HG03439 (cell line): Measurements from ENCODE around the gene NPC1L1.

Experiments used
- ATAC-seq: cut with Tn5 transposase; IDR thresholded peaks from one replicate; pipeline ENCODE4 v1.9.1; 2021; ENCODE audit warnings: mild to moderate bottlenecking, moderate library complexity; ENCODE audit not compliant: unreplicated experiment

NPC1L1 gene

DNA sequence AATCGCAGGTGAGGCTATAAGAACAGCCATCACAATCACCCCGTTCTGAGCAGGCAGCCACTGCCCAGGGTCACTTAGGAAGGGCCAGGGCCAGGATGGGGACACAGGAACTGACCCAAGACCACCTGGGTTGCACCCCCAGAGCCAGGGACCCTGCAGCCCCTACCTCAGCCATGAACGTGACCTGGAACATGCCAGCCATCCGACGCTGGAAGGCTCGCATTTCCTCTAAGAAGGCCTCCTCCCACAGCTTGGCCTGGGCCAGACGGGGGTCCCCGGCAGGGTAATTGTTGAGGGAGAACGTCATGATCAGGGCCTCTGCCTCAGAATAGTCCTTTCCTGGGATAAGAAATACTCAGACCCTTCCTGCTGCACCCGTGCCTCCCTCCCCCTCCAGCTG is 5.0 kb downstream of the NPC1L1 start:
- ATAC-seq: no peak

DNA sequence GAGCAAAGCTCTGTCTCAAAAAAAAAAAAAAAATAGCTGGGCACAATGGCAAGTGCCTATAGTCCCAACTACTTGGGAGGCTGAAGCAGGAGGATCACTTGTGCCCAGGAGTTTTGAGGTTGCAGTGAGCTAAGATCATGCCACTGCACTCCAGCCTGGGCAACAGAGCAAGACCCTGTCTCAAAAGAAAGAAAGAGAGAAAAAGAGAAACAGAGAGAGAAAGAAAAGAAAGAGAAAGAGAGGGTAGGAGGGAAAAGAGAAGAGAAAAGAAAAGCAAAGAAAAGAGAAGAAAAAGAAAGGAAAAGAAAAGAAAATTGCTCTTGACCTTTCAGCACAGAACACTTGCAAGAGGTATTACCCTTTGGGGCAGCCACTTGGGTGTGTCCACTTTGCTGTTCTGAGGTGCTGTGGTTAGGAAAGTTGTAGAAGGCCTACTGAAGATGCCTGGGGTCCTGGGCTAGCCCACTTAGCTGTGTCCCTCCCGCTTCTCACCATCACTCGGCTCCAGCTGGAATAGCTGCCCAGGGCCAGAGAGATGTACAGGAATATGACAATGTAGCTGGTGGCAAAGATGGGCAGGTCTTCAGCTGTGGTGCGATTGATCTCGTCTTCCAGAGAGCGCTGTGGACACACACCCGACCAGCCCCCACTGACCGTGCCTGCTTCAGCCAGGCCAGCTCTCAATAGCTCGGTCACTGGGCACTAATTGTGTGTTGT is 5.6 kb downstream of the NPC1L1 start:
- ATAC-seq: no peak

DNA sequence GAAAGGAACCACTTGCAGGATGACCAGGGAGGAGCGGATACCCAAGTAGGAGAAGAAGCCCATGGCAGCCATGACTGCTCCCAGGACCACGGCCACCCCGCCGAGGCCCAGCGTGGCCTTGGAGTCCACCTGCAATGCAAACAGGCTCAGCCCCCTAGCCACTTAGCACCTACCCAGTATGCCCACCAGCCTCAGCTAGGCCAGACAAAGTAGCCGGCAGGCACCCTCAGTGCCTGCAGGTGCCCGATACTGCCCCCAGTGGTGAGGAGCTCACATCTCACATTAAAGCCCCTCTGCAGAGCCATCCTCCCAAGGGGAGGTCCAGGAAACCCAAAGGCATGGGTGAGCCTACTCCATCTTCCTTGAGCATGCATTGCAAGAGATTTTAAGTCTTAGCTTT is 6.6 kb downstream of the NPC1L1 start:
- no peak for ATAC-seq

DNA sequence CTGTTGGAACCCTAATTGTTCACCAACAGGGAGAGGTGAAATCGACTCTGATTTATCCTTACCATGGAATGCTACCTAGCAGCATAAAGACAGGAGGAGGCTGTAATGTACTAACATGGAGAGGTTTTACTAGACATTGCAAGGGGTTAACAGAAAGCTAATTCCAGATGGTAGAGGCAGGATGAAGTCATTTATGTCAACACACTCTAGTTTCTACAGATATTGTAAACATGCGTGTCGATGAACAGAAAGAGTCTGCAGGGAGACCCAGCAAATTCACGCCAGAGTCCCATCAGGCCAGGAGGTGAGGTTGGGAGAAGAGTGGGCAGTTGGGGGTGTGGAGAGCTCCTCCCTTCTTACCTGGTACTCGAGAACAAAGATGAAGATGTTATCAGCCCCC is 7.0 kb downstream of the NPC1L1 start:
- no peak for ATAC-seq

DNA sequence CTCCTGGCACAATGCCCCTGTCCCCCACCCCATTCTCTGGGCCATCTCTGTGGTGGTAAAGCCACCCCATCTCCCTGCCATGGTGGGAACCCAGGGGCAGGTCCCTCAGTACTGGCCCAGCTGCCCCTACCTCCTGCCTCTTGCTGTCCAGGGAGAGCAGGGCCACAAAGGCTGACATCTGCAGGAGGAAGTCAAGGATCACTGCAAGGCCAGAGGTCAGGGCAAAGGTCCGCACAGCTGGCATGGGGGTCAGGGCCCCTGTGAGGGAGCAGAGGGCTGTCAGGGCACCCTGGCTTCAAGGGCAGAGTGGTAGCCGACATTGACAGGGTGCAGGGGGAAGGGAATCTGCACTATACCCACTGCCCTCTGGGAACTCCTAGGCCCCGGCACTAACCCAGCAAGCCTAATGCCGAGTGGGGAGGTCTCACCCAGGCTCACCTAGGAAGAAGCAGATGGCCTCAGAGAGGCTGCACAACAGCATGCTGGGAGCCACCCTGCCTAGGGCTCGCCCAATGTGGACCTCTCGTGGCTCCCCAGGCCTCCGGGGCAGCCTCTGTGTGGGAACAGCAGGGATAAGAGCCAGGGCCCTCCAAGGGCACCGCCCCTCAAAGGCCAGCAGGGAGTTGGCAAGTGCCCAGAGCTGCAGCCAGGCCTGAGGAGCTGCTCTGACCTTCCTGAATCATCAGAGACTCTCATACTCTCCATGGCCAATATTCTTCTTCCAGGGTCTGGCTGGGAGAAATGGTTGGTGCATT is 7.7 kb downstream of the NPC1L1 start:
- no peak for ATAC-seq

DNA sequence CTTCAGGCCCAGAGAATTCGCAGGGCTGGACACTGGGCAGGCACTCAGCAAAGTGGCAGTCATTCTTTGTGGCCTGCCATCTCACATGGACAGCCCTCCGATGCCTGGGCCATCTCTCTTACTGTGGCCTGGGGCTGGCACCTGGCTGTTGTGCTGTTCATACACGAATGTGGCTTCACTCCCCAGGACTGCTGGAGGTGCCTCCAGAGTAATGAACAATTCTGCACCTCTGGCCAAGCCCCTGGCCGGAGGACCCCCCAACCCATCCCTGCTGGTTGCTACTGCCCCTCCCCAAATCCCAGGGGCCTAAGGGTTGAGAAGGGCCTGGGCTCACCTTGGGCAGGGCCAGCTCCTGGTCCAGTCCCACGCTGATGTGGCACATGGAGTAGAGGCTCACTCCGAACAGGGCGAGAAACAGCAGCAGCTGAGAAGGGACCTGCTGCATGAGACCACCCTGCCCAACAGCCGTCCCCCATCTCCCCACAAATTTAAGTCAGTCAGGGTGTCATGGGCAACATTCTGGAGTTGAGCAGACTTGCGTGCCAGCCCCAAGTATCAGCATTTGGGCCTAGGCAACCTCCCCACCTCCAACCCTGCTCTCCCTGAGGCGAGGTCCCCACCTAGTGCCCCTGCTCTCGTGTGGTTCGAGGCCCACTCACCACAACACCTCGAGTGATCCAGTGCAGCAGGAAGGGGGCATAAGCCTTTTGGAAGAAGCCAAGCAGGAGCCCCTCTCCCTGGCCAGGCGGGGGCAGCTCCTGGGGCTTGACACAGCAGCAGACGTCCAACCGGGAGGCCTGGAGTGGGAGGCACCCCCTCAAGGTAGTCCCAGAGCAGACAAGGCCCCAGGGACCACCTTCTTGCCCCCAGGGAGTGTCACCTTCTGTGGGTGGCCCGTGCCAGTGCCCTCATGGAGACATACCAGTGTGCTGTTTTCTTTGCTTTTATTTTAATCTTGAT is 9.4 kb downstream of the NPC1L1 start:
- ATAC-seq: no peak

DNA sequence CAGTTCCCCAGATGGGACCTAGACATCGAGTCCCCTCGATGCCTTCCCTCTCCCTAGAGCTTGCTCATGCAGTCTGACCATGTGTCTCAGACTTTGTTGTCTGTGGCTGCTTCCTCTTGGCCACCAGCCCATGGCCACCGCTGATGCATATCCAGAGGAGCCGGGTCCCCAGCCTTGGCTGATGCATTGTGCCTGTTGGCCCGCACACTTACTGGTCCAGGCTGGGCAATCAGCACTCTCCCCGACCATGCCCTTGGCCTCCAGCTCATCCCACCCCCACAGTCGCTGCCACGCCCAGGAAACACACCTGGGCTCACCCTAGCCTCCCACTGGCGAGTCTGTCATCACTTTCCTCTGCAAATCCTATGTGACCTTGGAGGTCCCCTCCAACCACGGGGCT is 10.1 kb downstream of the NPC1L1 start:
- no peak for ATAC-seq

DNA sequence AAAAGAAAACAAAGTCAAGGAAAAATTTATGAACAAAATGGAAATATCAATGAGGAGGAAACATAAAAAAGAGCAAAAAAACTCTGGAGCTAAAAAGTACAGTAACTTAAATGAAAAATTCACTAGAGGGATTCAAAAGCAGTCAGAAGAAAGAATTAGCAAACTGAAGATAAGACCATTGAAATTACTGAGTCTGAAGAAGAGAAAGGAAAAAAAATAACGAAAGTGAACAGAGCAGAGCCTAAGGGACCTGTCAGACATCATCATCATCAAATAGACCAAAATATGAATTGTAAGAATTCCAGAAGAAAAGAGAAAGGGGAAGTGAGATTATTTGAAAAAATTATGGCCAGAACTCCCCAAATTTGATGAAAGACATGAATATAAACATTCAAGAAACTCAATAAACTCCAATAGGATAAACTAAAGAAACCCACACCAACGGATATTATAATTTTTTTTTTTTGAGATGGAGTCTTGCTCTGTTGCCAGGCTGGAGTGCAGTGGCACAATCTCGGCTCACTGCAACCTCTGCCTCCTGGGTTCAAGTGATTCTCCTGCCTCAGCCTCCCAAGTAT is 16.2 kb downstream of the NPC1L1 start:
- no peak for ATAC-seq

DNA sequence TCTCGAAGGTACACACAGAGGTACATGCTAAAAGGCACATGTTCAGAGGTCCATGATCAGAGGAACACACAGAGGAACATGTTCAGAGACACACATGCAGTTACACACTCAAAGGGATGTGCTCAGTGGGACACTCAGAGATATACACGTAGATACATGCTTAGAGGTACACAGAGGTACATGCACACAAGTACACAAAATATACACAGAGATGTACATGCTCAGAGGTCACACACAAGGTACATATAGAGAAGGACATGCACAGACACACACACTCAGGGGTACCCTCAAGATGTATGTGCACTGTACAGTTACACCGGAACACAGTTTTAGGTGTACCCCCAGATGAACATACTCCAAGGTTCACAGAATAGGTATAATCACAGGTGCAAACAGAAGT is 18.8 kb downstream of the NPC1L1 start:
- no peak for ATAC-seq

DNA sequence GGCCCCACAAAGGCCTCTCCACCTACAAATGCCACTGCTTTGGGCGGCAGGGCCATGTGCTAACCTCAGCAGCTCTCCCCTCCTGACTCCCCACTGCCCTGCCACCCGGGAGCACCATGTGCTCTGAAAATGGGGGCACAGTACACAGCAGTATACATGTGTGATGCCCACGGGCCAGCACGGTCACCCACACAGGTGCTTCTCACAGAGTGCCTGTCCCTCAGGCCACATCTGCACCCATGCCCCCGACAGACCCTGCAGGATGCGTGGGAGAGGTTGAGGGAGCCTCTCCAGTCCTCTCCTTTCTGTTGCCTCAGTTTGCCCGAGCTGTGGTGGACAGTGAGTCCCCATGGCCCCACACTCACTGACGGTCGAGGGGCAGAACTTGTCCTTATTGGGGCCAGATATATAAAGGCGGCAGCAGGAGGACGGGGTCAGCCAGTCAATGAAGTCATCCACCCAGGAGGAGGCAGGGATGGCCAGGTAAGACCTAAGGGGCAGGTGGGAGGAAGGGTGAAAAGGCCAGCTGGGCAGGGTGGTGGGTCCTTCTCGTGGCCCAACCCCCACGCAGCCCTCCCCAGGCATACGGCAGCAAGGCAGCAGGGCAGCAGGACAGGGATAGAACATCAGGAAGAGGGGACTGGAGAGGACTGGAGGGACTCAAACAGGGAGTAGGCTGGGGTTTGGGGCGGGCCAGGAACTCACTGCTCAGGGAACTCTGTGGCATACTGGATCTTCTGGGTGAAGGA is 19.6 kb downstream of the NPC1L1 start:
- no peak for ATAC-seq

DNA sequence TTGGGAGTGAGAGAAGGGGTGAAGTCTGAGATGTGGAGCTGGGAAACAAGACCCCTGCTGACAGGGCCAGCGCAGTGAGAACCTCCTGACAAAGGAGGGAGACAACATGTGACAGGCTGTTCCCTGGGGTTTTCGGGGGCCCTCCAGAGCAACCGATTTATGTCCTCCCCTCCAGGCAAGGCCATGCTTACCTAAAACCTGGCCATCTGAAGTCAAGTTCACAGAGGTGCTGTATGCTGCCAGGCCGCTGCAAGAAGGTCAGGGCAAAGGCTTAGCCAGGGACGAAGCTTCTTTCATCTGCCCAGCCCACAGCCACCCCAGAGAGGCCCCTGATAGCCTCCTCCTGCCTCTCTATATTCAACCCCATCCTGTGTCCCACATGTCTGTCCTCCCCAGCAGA is 20.6 kb downstream of the NPC1L1 start:
- ATAC-seq: no peak

DNA sequence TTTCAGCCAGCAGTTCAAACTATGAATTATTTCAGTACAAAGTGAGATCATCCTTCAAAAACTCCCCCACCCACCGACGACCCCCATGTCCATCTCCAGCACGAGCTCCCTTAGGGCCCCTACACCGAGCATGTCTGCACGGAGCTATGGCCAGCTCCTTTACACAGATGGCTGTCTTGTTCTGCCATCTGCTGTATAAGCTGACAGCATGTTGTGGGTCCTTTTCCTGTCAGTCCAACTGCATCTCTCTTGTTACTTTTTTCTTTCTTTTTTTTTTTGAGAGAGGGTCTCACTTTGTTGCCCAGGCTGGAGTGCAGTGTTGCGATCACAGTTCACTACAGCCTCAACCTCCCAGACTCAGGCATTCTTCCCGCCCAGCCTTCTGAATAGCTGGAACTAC is 21.6 kb downstream of the NPC1L1 start:
- ATAC-seq: no peak

DNA sequence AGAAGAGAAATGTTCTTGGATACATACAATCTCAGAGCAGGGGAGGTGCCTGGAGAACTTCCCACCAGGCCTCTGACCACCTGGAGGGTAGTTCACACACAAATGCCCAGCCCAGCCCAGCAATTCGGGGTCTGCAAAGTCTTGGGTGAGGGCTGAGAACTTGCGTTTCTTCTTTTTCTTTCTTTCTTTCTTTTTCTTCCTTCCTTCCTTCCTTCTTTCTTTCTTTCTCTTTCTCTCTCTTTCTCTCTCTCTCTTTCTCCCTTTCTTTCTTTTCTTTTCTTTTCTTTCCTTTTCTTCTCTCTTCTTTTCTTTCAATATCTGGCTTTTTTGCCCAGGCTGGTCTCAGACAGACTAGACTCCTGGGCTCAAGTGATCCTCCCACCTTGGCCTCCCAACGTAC is 22.4 kb downstream of the NPC1L1 start:
- no peak for ATAC-seq

DNA sequence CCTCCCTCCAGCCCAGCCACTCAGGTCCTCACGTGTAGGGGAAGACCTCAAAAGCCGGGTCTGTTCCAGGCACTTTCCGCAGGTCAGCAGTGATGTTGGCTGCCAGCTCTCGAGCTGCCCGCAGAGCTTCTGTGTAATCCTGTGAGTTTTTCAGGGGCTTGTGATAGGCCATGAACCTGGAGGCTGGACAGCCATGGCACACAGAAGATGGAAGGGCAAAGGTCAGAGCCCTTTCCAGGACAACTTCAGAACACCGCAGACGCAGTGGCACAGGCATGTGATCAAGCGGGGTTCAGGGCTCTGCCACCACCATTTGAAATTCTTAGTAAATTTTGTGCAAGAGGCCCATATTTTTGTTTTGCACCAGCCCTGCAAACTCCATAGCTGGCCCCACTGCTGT is 24.0 kb downstream of the NPC1L1 start:
- no peak for ATAC-seq

DNA sequence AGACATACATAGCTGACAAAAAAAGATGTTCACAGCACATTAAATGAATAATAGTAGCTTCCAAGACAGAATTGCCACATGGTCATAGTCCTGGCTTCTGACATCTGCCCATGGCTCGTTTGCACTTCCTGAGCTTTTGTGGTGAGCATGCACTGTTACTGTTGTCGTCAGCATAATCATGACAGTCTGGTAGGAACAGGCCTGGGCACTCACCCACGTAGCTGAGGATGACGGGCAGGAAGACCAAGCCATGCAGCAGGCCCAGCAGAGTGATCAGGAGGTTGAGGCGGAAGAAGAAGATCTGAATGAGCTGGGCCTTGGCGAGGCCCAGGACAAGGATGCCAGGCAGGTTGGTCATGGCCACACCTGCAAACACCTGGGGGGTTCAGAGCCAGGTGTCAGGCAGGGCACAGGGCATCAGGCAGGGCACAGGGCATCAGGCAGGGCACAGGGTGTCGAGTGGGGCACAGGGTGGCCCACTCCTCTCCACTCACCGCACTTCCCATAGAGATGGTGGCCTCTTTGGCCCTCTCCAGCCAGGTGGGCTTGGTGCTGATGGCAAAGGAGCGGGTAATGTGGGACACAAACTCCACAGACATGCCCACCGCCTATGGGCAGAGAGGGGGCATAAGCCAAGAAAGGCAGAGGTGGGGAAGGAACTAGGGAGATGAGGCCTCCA is 25.4 kb downstream of the NPC1L1 start:
- ATAC-seq: no peak

DNA sequence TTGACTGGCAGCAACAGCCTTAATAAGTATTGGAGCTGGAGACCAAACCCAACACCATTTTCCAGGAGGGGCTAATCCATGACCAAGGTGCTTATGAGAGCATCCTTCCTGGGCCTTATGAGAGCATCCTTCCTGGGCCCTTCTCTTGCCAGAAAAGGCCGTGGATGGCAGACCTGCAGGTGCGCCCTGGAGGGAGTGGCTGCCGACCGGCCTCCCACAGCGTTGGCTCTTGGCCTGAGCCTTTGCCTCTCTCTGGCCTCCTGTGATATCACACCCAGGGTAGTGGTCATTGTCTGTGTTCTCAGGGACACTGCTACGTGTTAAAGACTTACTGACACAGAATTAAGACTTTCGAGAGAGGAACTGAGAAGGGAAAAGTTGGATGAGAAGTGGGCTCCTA is 28.4 kb downstream of the NPC1L1 start:
- no peak for ATAC-seq

DNA sequence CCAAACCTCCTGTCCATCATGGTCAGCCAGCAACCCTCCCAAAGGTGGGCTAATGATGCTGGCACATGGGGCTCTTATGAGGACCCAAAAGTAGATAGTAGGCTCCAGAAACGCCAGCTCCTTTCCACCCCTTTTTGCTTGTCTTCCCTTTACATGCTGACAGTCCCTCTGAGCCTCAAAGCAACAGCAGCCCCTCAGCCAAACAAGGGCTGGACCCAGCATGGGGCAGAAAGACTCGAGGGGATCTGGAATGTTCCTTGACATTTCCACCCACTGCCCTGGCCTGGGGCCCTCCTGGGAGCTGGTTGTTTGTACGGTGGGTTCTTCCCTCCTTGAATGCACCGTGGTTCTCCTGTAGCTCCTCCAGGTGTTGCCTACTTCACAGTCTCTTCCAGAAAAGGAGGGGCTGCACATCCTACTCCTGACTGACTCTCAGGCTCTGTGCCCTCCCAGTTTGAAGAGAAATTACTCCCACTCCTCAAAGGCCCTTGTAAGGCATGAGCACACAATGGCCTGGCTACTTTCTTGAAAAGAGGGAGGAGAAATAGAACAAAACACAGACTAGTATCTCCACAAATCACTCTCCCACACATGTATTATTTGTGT is 29.2 kb downstream of the NPC1L1 start:
- ATAC-seq: no peak

DNA sequence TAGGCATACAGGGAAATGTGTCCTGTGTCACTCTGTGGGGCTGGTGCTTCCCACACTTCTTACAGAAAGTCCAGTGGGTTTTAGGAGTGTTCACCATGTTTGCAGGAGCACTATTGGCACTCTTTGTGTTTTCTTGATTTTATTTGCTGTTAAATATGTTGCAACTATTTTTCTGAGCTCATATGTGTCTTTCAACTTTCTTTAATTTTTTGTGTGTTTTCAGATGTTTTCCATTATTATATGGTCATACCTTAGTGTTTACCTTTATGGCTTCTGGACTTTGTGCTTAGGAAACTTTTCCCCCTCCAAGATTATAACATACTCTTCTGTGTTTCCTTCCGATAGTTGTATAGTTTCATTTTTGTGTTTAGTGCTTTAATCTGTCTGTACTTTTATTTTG is 29.9 kb downstream of the NPC1L1 start:
- ATAC-seq: no peak

DNA sequence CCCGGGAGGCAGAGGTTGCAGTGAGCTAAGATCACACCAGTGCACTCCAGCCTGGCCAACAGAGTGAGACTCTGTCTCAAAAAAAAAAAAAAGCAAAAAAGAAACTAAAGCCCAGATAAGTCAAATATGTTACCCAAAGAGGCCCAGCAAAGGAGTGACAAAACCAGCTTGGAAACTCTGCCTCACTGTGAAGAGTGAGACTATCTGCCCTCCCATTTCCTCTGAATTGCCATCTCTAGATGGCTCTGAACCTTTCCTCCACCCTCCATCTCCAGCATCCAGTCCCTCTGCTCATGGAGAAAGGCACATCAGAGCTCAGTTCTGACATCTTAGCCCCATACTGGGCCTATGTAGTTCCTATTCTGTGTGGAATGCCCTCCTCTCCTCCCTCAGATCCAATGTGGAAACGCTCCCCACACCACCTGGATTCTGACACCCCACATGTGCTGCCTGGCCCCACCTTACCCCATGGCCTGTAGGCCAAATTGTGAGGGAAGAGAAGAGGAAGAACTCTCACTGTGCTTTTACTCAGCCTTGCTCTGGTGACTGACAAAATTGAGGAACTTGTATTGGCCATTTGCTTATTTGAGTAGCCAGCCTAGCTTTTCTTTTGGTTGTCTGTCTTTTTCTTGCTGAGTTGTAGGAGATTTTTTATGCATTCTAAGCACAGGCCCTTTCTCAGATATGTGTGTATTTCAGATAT is 32.7 kb downstream of the NPC1L1 start:
- no peak for ATAC-seq
